ENCODE measurements around the gene VPS13D.

Gene VPS13D

GRCh38 chr1:12482988-12483387 is 253.2 kb downstream of the VPS13D start:
- no peak overlapping the region for H3K4me3 ChIP-seq (ENCODE audit: low read depth in 1 of 2, low read length in 2 of 2)
- 0 out of 2 replicates have a peak overlapping the region, but pooled peaks have one; percentile 13 for H3K27ac ChIP-seq (ENCODE audit: low read length)
- H2AFZ ChIP-seq (ENCODE audit: low read depth, low read length), result no peak overlapping the region
- no peaks in the 10 kb centered on the region for H3K79me2 ChIP-seq (ENCODE audit: insufficient read depth, low read length)
- no peak for DNase-seq
- TF ChIP-seq, protein P1, sequence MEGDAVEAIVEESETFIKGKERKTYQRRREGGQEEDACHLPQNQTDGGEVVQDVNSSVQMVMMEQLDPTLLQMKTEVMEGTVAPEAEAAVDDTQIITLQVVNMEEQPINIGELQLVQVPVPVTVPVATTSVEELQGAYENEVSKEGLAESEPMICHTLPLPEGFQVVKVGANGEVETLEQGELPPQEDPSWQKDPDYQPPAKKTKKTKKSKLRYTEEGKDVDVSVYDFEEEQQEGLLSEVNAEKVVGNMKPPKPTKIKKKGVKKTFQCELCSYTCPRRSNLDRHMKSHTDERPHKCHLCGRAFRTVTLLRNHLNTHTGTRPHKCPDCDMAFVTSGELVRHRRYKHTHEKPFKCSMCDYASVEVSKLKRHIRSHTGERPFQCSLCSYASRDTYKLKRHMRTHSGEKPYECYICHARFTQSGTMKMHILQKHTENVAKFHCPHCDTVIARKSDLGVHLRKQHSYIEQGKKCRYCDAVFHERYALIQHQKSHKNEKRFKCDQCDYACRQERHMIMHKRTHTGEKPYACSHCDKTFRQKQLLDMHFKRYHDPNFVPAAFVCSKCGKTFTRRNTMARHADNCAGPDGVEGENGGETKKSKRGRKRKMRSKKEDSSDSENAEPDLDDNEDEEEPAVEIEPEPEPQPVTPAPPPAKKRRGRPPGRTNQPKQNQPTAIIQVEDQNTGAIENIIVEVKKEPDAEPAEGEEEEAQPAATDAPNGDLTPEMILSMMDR (IDR thresholded peaks at IDR 0.05; ENCODE audit: borderline replicate concordance, extremely low read depth, low read length, poor library complexity, severe bottlenecking), result no peak
- no peak for TF ChIP-seq EZH2 (IDR thresholded peaks at IDR 0.05; ENCODE audit: borderline replicate concordance, low read depth, low read length, severe bottlenecking)
- no peaks in the 10 kb centered on the region for H3K9me3 ChIP-seq (ENCODE audit: insufficient read depth, low read length, severe bottlenecking)
- H3K36me3 ChIP-seq (ENCODE audit: insufficient read depth, low read length), result peaks cover 10% of the 10 kb centered on the region
- no peaks in the 10 kb centered on the region for H3K27me3 ChIP-seq (ENCODE audit: insufficient read depth, low read length, poor library complexity)
- H3K9ac ChIP-seq (ENCODE audit: low read depth, low read length), result no peak overlapping the region
- ATAC-seq (ENCODE audit: insufficient read depth, low read depth), result no peak
- H4K20me1 ChIP-seq (ENCODE audit: insufficient read depth, low read length), result no peaks in the 10 kb centered on the region
- no peak overlapping the region for H3K4me2 ChIP-seq (ENCODE audit: insufficient read depth, low read length)
- peaks cover 45% of the 10 kb centered on the region for H3K4me1 ChIP-seq (ENCODE audit: insufficient read depth, low read length)

- DNase-seq (no peak), ATAC-seq (ENCODE audit: insufficient read depth, low read depth) (no peak)
- Histone ChIP-seq H4K20me1 (ENCODE audit: insufficient read depth, low read length) (no peaks in the 10 kb centered on the region), H3K9ac (ENCODE audit: low read depth, low read length) (no peak overlapping the region), H3K27me3 (ENCODE audit: insufficient read depth, low read length, poor library complexity) (no peaks in the 10 kb centered on the region), H3K79me2 (ENCODE audit: insufficient read depth, low read length) (no peaks in the 10 kb centered on the region), H3K9me3 (ENCODE audit: insufficient read depth, low read length, severe bottlenecking) (no peaks in the 10 kb centered on the region), H2AFZ (ENCODE audit: low read depth, low read length) (no peak overlapping the region), H3K4me2 (ENCODE audit: insufficient read depth, low read length) (no peak overlapping the region), H3K36me3 (ENCODE audit: insufficient read depth, low read length) (peaks cover 10% of the 10 kb centered on the region), H3K27ac (ENCODE audit: low read length) (peak overlapping the region; percentile 43; the same call in 1 of the 2 replicates), H3K4me3 (ENCODE audit: low read depth in 1 of 2, low read length in 2 of 2) (no peak overlapping the region), H3K4me1 (ENCODE audit: insufficient read depth, low read length) (peaks cover 20% of the 10 kb centered on the region)
- TF ChIP-seq, protein P1 (IDR thresholded peaks at IDR 0.05; ENCODE audit: borderline replicate concordance, extremely low read depth, low read length, poor library complexity, severe bottlenecking), result no peak
- no peak for TF ChIP-seq EZH2 (IDR thresholded peaks at IDR 0.05; ENCODE audit: borderline replicate concordance, low read depth, low read length, severe bottlenecking)
Measured at GRCh38 chr1:12485231-12486058, 255.6 kb downstream of the VPS13D start.

DNA sequence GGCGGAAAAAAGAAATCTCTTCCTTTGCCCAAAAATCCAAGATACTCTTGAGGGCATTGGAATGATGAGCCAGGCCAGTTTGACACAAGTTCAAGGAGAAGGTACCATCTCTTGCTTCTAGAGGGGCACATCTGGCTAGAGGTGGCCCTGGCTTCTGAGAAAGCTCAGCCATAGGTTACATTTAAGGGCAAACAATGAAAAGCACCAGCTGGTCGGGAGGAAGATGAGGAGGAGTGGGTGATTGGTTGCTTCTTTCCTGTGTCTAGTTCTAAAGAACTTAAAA is 256.2 kb downstream of the VPS13D start:
- H3K36me3 ChIP-seq (ENCODE audit: insufficient read depth, low read length), result peaks cover 10% of the 10 kb centered on the region
- H2AFZ ChIP-seq (ENCODE audit: low read depth, low read length), result no peak overlapping the region
- H3K27ac ChIP-seq (ENCODE audit: low read length), result no peak overlapping the region
- H3K4me1 ChIP-seq (ENCODE audit: insufficient read depth, low read length), result peaks cover 15% of the 10 kb centered on the region
- H4K20me1 ChIP-seq (ENCODE audit: insufficient read depth, low read length), result no peaks in the 10 kb centered on the region
- ATAC-seq (ENCODE audit: insufficient read depth, low read depth), result no peak
- H3K79me2 ChIP-seq (ENCODE audit: insufficient read depth, low read length), result no peaks in the 10 kb centered on the region
- H3K27me3 ChIP-seq (ENCODE audit: insufficient read depth, low read length, poor library complexity), result no peaks in the 10 kb centered on the region
- no peak overlapping the region for H3K4me2 ChIP-seq (ENCODE audit: insufficient read depth, low read length)
- DNase-seq, result no peak
- H3K4me3 ChIP-seq (ENCODE audit: low read depth in 1 of 2, low read length in 2 of 2), result no peak overlapping the region
- H3K9me3 ChIP-seq (ENCODE audit: insufficient read depth, low read length, severe bottlenecking), result no peaks in the 10 kb centered on the region
- no peak overlapping the region for H3K9ac ChIP-seq (ENCODE audit: low read depth, low read length)
- TF ChIP-seq, protein P1 (IDR thresholded peaks at IDR 0.05; ENCODE audit: borderline replicate concordance, extremely low read depth, low read length, poor library complexity, severe bottlenecking), result no peak
- no peak for TF ChIP-seq EZH2 (IDR thresholded peaks at IDR 0.05; ENCODE audit: borderline replicate concordance, low read depth, low read length, severe bottlenecking)
